WERI-Rb-1 (cell line): ENCODE results near the gene CELF2.

Experiments
- DNase-seq: peaks from one replicate; pipeline ENCODE4 v3.0.0-alpha.2; 2020
- H3K27ac ChIP-seq: fragments of 250-450 bp; sonication (Bioruptor Pico); 2 replicates; pipeline ENCODE4 v1.5.1; 2020; ENCODE audit warnings: mild to moderate bottlenecking, moderate library complexity
- H3K27me3 ChIP-seq: fragments of 250-450 bp; sonication (Bioruptor Pico); 2 replicates; pipeline ENCODE4 v1.5.1; 2021; ENCODE audit warnings: mild to moderate bottlenecking, low read depth, moderate library complexity; ENCODE audit not compliant: insufficient read depth, severe bottlenecking
- H3K36me3 ChIP-seq: fragments of 250-450 bp; sonication (Bioruptor Pico); 2 replicates; pipeline ENCODE4 v1.5.1; 2020; ENCODE audit warnings: mild to moderate bottlenecking, moderate library complexity
- H3K4me3 ChIP-seq: 2 replicates; pipeline ENCODE4 v1.5.1; 2011; ENCODE audit warnings: low read depth, mild to moderate bottlenecking, control low read depth, low read length
- H3K9me3 ChIP-seq: fragments of 250-450 bp; sonication (Bioruptor Pico); 2 replicates; pipeline ENCODE4 v1.5.1; 2021; ENCODE audit warnings: mild to moderate bottlenecking, moderate library complexity; ENCODE audit not compliant: severe bottlenecking
- TF ChIP-seq, protein P1 (sequence below): IDR thresholded peaks from 2 replicates; pipeline ENCODE4 v1.5.1; 2011; ENCODE audit warnings: low read depth, mild to moderate bottlenecking, control low read depth, inconsistent platforms, low read length

The CELF2 gene

DNA sequence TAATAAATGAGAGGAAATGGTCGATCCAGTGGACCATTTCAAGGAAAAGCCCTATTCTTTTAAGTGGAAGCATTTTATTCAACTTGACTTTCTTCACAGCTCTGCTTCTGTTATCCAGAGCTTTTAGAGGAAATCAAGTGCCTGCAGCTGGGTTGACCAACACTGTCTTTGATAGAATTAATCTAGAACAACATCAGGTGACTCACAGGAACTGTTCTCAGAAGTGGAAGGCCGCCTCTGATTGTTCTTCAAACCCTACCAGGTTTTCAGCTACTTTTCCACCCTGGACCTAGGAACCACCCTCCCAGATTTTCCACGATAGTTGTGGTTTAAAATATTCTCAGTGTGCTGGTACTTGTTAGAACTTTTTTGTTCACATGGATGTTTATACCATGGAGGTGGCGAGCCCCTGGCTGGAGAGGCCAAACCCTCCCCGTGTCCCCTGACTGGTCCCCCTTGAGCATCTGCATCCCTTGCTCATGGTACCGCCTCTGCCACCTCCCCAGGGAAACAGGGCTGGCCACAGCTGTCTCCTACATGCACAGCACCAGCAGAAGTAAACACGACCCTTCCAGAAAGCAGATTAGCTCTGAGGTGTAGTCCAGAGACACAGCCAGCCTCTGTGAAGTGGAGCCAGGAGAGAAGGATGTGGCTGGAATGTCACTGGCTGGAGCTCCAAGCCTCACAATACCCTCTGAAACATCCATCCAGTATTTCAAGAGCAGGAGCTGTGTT lies 300.4 kb downstream of the CELF2 start:
- TF ChIP-seq, protein P1, sequence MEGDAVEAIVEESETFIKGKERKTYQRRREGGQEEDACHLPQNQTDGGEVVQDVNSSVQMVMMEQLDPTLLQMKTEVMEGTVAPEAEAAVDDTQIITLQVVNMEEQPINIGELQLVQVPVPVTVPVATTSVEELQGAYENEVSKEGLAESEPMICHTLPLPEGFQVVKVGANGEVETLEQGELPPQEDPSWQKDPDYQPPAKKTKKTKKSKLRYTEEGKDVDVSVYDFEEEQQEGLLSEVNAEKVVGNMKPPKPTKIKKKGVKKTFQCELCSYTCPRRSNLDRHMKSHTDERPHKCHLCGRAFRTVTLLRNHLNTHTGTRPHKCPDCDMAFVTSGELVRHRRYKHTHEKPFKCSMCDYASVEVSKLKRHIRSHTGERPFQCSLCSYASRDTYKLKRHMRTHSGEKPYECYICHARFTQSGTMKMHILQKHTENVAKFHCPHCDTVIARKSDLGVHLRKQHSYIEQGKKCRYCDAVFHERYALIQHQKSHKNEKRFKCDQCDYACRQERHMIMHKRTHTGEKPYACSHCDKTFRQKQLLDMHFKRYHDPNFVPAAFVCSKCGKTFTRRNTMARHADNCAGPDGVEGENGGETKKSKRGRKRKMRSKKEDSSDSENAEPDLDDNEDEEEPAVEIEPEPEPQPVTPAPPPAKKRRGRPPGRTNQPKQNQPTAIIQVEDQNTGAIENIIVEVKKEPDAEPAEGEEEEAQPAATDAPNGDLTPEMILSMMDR = no peak
- Histone ChIP-seq H3K27ac (no peak overlapping the region), H3K4me3 (no peak overlapping the region), H3K9me3 (no peaks in the 10 kb centered on the region), H3K36me3 (no peaks in the 10 kb centered on the region), H3K27me3 (no peaks in the 10 kb centered on the region)
- no peak for DNase-seq

DNA sequence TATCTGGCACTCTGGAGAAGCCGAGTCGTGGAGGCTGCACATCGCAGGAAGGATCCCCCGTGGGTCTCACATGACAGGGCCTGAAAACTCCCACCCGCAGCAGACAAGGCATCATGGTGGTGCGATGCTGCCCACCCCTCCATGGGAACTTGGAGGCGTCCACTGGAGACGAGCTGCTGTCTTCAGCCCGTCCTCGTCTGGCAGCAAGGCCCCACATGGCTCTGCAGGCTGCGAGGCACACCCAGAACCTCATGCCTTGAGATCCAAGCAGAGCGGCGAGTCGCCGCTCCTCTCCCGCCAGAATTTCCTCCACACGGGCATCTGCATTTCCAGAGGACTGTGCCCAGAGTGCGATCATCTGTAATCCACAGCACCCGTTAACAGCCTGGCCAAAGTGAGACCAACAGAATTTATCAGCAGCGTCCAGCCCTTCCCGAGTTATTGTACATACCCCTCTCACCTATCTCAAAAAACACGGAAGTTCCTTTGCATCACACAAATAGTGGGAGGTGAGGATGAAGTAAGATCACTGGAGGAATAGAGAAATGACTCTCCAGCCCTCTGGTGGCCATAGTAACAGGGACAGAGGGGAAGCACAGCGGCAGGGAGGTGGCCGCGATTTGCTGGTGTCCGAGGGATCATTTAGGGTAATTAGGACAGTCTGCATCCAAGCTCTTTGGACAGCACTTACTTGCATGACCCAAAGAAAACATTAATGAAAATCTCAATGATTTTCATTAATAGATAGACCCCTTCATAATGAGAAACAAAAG lies 301.3 kb downstream of the CELF2 start:
- no peak for DNase-seq
- no peak overlapping the region for H3K27ac ChIP-seq
- no peaks in the 10 kb centered on the region for H3K36me3 ChIP-seq
- no peaks in the 10 kb centered on the region for H3K9me3 ChIP-seq
- H3K27me3 ChIP-seq = no peaks in the 10 kb centered on the region
- H3K4me3 ChIP-seq = no peak overlapping the region
- TF ChIP-seq, protein P1 = no peak

DNA sequence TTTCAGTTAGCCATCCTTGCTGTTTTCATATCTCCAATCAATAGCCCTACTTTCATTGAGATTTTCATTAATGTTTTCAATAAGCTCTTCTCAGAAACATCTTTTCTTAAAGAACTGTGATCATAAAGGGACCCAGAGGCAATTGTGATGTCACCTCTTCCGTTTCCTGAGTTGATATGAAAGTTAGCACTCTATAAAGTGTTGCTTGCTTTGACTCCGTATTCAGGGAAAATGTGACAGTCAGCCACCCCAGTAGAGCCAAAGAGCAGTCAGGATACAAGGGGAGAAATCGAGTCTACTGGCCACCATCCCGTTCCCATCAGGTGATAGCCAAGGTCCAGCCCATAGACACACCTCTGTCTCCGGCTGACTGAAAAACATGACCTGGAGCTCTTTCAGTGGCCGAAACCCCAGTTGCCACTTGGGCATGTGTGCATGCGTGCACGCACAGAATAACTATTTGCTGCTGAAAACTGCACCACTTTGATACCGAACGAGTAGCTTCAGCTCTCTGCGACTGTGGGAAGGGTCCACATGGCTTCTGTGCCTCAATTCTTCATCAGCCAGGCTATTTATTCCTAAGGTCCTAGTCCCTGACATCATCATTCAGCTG lies 302.4 kb downstream of the CELF2 start:
- no peak for DNase-seq
- no peak overlapping the region for H3K4me3 ChIP-seq
- H3K36me3 ChIP-seq = no peaks in the 10 kb centered on the region
- no peak overlapping the region for H3K27ac ChIP-seq
- H3K27me3 ChIP-seq = no peaks in the 10 kb centered on the region
- TF ChIP-seq, protein P1 = no peak
- H3K9me3 ChIP-seq = no peaks in the 10 kb centered on the region

DNA sequence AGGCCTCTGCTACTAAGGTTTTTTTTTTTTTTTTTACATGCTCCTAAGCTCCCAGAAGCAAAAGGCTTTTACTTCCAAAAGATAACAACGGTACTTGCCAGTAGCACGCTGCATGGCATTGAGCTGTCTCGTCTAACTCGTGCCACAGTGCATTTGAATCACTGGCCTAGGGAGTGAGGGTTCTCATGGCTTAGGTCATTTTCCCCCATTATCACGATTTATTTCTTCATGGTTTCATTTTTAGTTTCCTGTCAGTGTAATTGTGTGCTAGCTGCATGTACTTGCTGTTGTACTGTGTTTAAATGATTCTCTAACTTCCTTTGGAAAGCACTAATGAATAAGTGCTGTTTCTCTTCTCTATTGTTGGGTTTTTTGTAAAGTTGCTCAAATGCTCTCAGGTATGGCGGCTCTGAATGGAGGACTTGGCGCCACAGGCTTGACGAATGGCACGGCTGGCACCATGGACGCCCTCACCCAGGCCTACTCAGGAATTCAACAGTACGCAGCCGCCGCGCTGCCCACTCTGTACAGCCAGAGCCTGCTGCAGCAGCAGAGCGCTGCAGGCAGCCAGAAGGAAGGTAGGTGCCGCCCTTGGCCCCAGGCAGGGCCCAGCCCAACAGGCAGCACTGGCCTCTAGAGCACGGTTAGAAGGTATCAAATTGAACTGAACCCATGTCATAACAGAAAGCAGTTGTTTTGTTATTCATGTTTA lies 303.3 kb downstream of the CELF2 start:
- H3K9me3 ChIP-seq = no peaks in the 10 kb centered on the region
- no peaks in the 10 kb centered on the region for H3K27me3 ChIP-seq
- H3K36me3 ChIP-seq = no peaks in the 10 kb centered on the region
- no peak overlapping the region for H3K4me3 ChIP-seq
- no peak for DNase-seq
- no peak overlapping the region for H3K27ac ChIP-seq
- TF ChIP-seq, protein P1 = no peak

DNA sequence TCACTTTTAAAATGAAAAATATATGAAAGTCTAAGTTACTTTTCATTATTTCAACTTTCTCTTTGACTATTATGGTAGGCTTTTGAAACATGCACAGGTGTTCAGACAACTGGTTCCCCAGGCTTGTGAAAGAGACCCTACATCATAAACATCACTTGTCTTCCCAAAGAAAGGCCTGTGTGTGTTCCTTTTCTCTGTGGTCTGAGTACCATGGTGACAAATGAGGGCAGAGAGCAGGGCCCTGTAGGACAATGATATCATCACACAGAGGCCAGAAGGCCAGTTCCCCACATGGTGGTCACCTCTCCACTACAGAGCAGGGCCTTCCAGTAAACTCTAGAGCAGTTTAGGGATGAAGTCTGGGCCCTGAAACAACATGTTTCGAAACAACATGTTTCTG lies 305.0 kb downstream of the CELF2 start:
- Histone ChIP-seq H3K9me3 (no peaks in the 10 kb centered on the region), H3K27ac (no peak overlapping the region), H3K36me3 (no peaks in the 10 kb centered on the region), H3K4me3 (no peak overlapping the region), H3K27me3 (no peaks in the 10 kb centered on the region)
- no peak for DNase-seq
- TF ChIP-seq, protein P1 = no peak
